GM04503 (cell line): Measurements from ENCODE around the gene MACROH2A2.

Source experiments
- DNase-seq: peaks from one replicate; pipeline ENCODE4 v3.0.0-alpha.2; 2012; ENCODE audit warnings: low read depth

The MACROH2A2 gene

GRCh38 chr10:70160798-70161197 lies 108.2 kb downstream of the MACROH2A2 start:
- no peak for DNase-seq
